SK-N-SH (cell line): ENCODE measurements around the gene GPR107. TPM values are rescaled to one million over a fixed set of nuclear protein-coding genes. Genes with fewer than 3 reads are reported as not detected.
A peak's percentile ranks its signal among the peaks of the same experiment; 100 is the strongest.

Source experiments
- CTCF ChIA-PET: fragments of 300-600, 350-600 bp; formaldehyde crosslinking; extraction: SDS; loops from one replicate; lab custom pipeline; 2021; lab: Yijun Ruan, JAX
- POLR2A ChIA-PET: fragments of 350-600 bp; sonication (Branson Sonifier 250); formaldehyde crosslinking; extraction: SDS; loops from one replicate; lab custom pipeline; 2020; ENCODE audit warnings: antibody characterized with exemption, inconsistent platforms; lab: Yijun Ruan, JAX
- DNase-seq: peaks from one replicate; pipeline ENCODE4 v3.0.0; 2012
- H2AFZ ChIP-seq: fragments of 200-600 bp; sonication (generic); 2 replicates; pipeline ENCODE4 v1.8.1; 2016; ENCODE audit warnings: antibody characterized with exemption, mild to moderate bottlenecking, low read depth
- H3F3A ChIP-seq: fragments of 200-600 bp; sonication (generic); replicated peaks from 2 replicates; pipeline ENCODE3; 2016; ENCODE audit warnings: antibody characterized with exemption, mild to moderate bottlenecking; ENCODE audit not compliant: insufficient read depth
- H3K27ac ChIP-seq, 2 experiments: fragments of 200-500 bp in 1 of 2; fragments of 200-600 bp in 1 of 2; sonication (Bioruptor generic) in 1 of 2; sonication (generic), shearing (Covaris generic) in 1 of 2; 2 replicates each; pipeline versions ENCODE4 v1.5.1 to v1.6.1; 2014 to 2016; ENCODE audit warnings: low read depth in 2 of 2, inconsistent platforms in 1 of 2, low read length in 1 of 2, mild to moderate bottlenecking in 1 of 2, mixed read lengths in 1 of 2
- H3K27me3 ChIP-seq: fragments of 200-600 bp; sonication (generic), shearing (Covaris generic); 2 replicates; pipeline ENCODE4 v1.6.1; 2016; ENCODE audit warnings: mixed run types; ENCODE audit not compliant: insufficient read depth
- H3K36me3 ChIP-seq, 2 experiments: fragments of 200-500 bp in 1 of 2; fragments of 200-600 bp in 1 of 2; sonication (Bioruptor generic) in 1 of 2; sonication (generic) in 1 of 2; replicated peaks in 1 of 2; 2 replicates each; pipeline versions ENCODE3 to v1.5.1; 2014 to 2016; ENCODE audit warnings: low read length in 1 of 2, mild to moderate bottlenecking in 1 of 2; ENCODE audit not compliant: insufficient read depth in 2 of 2, control insufficient read depth in 1 of 2
- H3K4me1 ChIP-seq, 2 experiments: fragments of 200-500 bp in 1 of 2; fragments of 200-600 bp in 1 of 2; sonication (Bioruptor generic) in 1 of 2; sonication (generic), shearing (Covaris generic) in 1 of 2; 2 replicates each; pipeline versions ENCODE4 v1.5.1 to v1.6.1; 2014 to 2016; ENCODE audit warnings: low read depth in 1 of 2, low read length in 1 of 2, mixed run types in 1 of 2; ENCODE audit not compliant: insufficient read depth in 2 of 2, control insufficient read depth in 1 of 2
- H3K4me2 ChIP-seq: fragments of 200-600 bp; sonication (generic), shearing (Covaris generic); 2 replicates; pipeline ENCODE4 v1.6.1; 2017; ENCODE audit warnings: mixed run types
- H3K4me3 ChIP-seq, 2 experiments: fragments of 200-500 bp in 1 of 2; fragments of 200-600 bp in 1 of 2; sonication (Bioruptor generic) in 1 of 2; sonication (generic), shearing (Covaris generic) in 1 of 2; 2 replicates each; pipeline versions ENCODE4 v1.5.1 to v1.8.1; 2014 to 2016; ENCODE audit warnings: low read depth in 2 of 2, inconsistent platforms in 1 of 2, low read length in 1 of 2, mild to moderate bottlenecking in 1 of 2, mixed read lengths in 1 of 2, moderate library complexity in 1 of 2
- H3K79me2 ChIP-seq: fragments of 200-600 bp; sonication (generic); 2 replicates; pipeline ENCODE4 v1.8.1; 2017; ENCODE audit warnings: mild to moderate bottlenecking; ENCODE audit not compliant: insufficient read depth
- H3K9ac ChIP-seq: fragments of 200-600 bp; sonication (generic); 2 replicates; pipeline ENCODE4 v1.6.1; 2017; ENCODE audit warnings: mixed run types
- H3K9me2 ChIP-seq: fragments of 200-600 bp; sonication (generic); 2 replicates; pipeline ENCODE4 v1.6.1; 2017; ENCODE audit warnings: mixed run types
- H3K9me3 ChIP-seq: fragments of 200-600 bp; sonication (generic); 2 replicates; pipeline ENCODE4 v1.6.1; 2017; ENCODE audit warnings: mixed run types, mild to moderate bottlenecking, moderate library complexity
- H4K20me1 ChIP-seq: fragments of 200-600 bp; sonication (generic); 2 replicates; pipeline ENCODE4 v1.6.1; 2017; ENCODE audit warnings: mild to moderate bottlenecking, mixed run types; ENCODE audit not compliant: insufficient read depth
- CHD2 ChIP-seq: fragments of 150-350 bp; IDR thresholded peaks from 2 replicates; pipeline ENCODE4 v1.6.1; 2018; ENCODE audit warnings: low read length; ENCODE audit not compliant: partially characterized antibody
- NRF1 ChIP-seq: IDR thresholded peaks from 2 replicates; pipeline ENCODE4 v1.6.1; 2012; ENCODE audit warnings: low read depth, mild to moderate bottlenecking, low read length
- RAD21 ChIP-seq: IDR thresholded peaks from 2 replicates; pipeline ENCODE4 v1.6.1; 2012; ENCODE audit warnings: mild to moderate bottlenecking, low read length
- RXRA ChIP-seq: IDR thresholded peaks from 2 replicates; pipeline ENCODE4 v1.4.0; 2012; ENCODE audit warnings: low read depth, mild to moderate bottlenecking, borderline replicate concordance
- SMC3 ChIP-seq: IDR thresholded peaks from 2 replicates; pipeline ENCODE4 v1.6.1; 2012; ENCODE audit warnings: low read depth, low read length, improper control_type of control experiment
- YY1 ChIP-seq: IDR thresholded peaks from 2 replicates; pipeline ENCODE4 v1.4.0; 2012; ENCODE audit warnings: low read depth, mild to moderate bottlenecking
- WGBS: methylation state at CpG from one replicate; pipeline ENCODE4 v1.1.6; 2017; ENCODE audit warnings: low lambda C conversion rate; 5-methylcytosine and 5-hydroxymethylcytosine counted together
- polyA plus RNA-seq, 3 experiments: library from polyadenylated mRNA; depleted of rRNA; stranded (reverse); fragments of >200 nt; gene quantifications; 2 replicates each; pipeline ENCODE4 v1.2.3, GENCODE V29; 2012
- TF ChIP-seq, protein P1 (sequence below): IDR thresholded peaks from 2 replicates; pipeline ENCODE4; 2012
- TF ChIP-seq, protein P2 (sequence below): fragments of 200-600 bp; sonication (generic); IDR thresholded peaks from 2 replicates; pipeline ENCODE4 v1.6.1; 2017; ENCODE audit warnings: antibody characterized with exemption, mild to moderate bottlenecking, moderate library complexity

The GPR107 gene
- polyA plus RNA-seq, 1 of the 3 experiments (the other 2 are of a cell fraction) = 23.0 TPM

GRCh38 chr9:130155647-130156046 lies 101.9 kb downstream of the GPR107 start:
- no peak overlapping the region for H3K4me2 ChIP-seq
- TF ChIP-seq YY1 (no peak), RXRA (no peak), NRF1 (no peak), CHD2 (no peak)
- TF ChIP-seq, protein P1, sequence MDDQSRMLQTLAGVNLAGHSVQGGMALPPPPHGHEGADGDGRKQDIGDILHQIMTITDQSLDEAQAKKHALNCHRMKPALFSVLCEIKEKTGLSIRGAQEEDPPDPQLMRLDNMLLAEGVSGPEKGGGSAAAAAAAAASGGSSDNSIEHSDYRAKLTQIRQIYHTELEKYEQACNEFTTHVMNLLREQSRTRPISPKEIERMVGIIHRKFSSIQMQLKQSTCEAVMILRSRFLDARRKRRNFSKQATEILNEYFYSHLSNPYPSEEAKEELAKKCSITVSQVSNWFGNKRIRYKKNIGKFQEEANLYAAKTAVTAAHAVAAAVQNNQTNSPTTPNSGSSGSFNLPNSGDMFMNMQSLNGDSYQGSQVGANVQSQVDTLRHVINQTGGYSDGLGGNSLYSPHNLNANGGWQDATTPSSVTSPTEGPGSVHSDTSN = no peak
- TF ChIP-seq, all 33 proteins: peak for 0
- CTCF ChIA-PET = interaction anchor here (0.8 to 2.5 kb wide), 6 partner anchors 10 to 188 kb away, joined by 3 to 12 read pairs (median 4); no protein-coding TSS in a partner anchor
- H3K79me2 ChIP-seq = no peaks in the 10 kb centered on the region
- no peak for DNase-seq
- H3K4me1 ChIP-seq = no peaks in the 10 kb centered on the region; a peak in 1 of 4 replicates
- no peaks in the 10 kb centered on the region for H3K36me3 ChIP-seq
- POLR2A ChIA-PET = no interaction called here
- H3K9me3 ChIP-seq = no peaks in the 10 kb centered on the region
- no peak overlapping the region for H3K27ac ChIP-seq
- WGBS = 84% methylated on average over 12 of the region's 12 CpGs
- no peak overlapping the region for H3K4me3 ChIP-seq
- no peaks in the 10 kb centered on the region for H4K20me1 ChIP-seq
- no peaks in the 10 kb centered on the region for H3K9me2 ChIP-seq
- no peak overlapping the region for H2AFZ ChIP-seq
- H3K9ac ChIP-seq = no peak overlapping the region
- H3F3A ChIP-seq = no peaks in the 10 kb centered on the region
- H3K27me3 ChIP-seq = no peaks in the 10 kb centered on the region

DNA sequence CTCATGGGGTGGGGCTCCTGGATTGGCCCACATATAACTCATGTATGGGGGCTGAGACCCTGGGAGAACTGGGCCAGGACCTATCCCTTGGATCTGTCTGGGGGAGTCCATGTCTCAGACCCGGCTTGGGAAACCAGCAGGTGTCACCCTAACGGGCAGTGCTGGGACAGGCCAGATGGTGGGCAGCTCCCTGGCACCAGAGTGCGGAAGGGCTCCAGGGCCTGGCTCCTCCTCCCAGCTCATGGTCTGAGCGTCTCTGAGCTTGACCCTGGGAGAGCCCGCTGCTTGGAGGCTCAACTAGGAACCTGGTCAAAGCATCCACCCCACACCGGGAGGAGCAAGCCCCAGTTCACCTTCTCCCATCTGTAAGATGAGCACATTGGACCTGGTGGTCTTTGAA lies 103.0 kb downstream of the GPR107 start:
- H3K9ac ChIP-seq = no peak overlapping the region
- WGBS = 53% methylated on average over 3 of the region's 6 CpGs
- no peaks in the 10 kb centered on the region for H3K79me2 ChIP-seq
- no peaks in the 10 kb centered on the region for H3K36me3 ChIP-seq
- no peaks in the 10 kb centered on the region for H3F3A ChIP-seq
- no peaks in the 10 kb centered on the region for H3K27me3 ChIP-seq
- CTCF ChIA-PET = interaction anchor here (0.6 to 2.5 kb wide), 19 partner anchors 9 to 187 kb away, joined by 3 to 12 read pairs (median 4); no protein-coding TSS in a partner anchor
- no peaks in the 10 kb centered on the region for H4K20me1 ChIP-seq
- no peaks in the 10 kb centered on the region; a peak in 1 of 4 replicates for H3K4me1 ChIP-seq
- H3K4me3 ChIP-seq = no peak overlapping the region
- peak; percentile 70 for DNase-seq
- no peaks in the 10 kb centered on the region for H3K9me3 ChIP-seq
- H3K4me2 ChIP-seq = no peak overlapping the region
- no peaks in the 10 kb centered on the region for H3K9me2 ChIP-seq
- POLR2A ChIA-PET = no interaction called here
- H3K27ac ChIP-seq = no peak overlapping the region
- no peak overlapping the region for H2AFZ ChIP-seq
- peak; percentile 49 for TF ChIP-seq SMC3
- TF ChIP-seq NRF1 = no peak
- TF ChIP-seq, protein P2, sequence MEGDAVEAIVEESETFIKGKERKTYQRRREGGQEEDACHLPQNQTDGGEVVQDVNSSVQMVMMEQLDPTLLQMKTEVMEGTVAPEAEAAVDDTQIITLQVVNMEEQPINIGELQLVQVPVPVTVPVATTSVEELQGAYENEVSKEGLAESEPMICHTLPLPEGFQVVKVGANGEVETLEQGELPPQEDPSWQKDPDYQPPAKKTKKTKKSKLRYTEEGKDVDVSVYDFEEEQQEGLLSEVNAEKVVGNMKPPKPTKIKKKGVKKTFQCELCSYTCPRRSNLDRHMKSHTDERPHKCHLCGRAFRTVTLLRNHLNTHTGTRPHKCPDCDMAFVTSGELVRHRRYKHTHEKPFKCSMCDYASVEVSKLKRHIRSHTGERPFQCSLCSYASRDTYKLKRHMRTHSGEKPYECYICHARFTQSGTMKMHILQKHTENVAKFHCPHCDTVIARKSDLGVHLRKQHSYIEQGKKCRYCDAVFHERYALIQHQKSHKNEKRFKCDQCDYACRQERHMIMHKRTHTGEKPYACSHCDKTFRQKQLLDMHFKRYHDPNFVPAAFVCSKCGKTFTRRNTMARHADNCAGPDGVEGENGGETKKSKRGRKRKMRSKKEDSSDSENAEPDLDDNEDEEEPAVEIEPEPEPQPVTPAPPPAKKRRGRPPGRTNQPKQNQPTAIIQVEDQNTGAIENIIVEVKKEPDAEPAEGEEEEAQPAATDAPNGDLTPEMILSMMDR = peak; percentile 33; the same call in 1 of the 2 replicates
- no peak for TF ChIP-seq CHD2
- TF ChIP-seq RAD21 = peak; percentile 55
- TF ChIP-seq, all 33 proteins: peak for 3
